Activated CD4-positive, alpha-beta memory T cell treated with anti-CD3 and anti-CD28 coated beads for 36 hours (primary cell): Measurements from ENCODE around the gene MAP3K14. TPM values are rescaled to one million over a fixed set of nuclear protein-coding genes. Genes with fewer than 3 reads are reported as not detected.

Source experiments
- CTCF ChIA-PET: fragments of 350-600 bp; sonication (Branson Sonifier 250); formaldehyde crosslinking; loops from one replicate; lab custom pipeline; 2021; ENCODE audit warnings: antibody characterized with exemption, inconsistent platforms; lab: Charles Lee
- POLR2A ChIA-PET: fragments of 350-600 bp; sonication (Branson Sonifier 250); formaldehyde crosslinking; loops from one replicate; lab custom pipeline; 2021; ENCODE audit warnings: antibody characterized with exemption; lab: Charles Lee
- DNase-seq: peaks from one replicate; pipeline ENCODE4 v3.0.0-alpha.2; 2020
- H3K27ac Mint-ChIP-seq: one replicate; pipeline ENCODE4 v1.8.0; 2021; ENCODE audit warnings: mixed read lengths
- H3K27me3 Mint-ChIP-seq: one replicate; pipeline ENCODE4 v1.8.0; 2021; ENCODE audit warnings: mixed read lengths
- H3K36me3 Mint-ChIP-seq: one replicate; pipeline ENCODE4 v1.8.0; 2021; ENCODE audit warnings: mixed read lengths
- H3K4me1 Mint-ChIP-seq: one replicate; pipeline ENCODE4 v1.8.0; 2021; ENCODE audit warnings: low read depth, mixed read lengths
- H3K4me3 Mint-ChIP-seq: one replicate; pipeline ENCODE4 v1.8.0; 2021; ENCODE audit warnings: mild to moderate bottlenecking, mixed read lengths
- H3K9me3 Mint-ChIP-seq: one replicate; pipeline ENCODE4 v1.8.0; 2021; ENCODE audit warnings: mixed read lengths
- intact Hi-C: fragments of 100-400 bp; cut with micrococcal nuclease; formaldehyde crosslinking; loops from one replicate; pipeline ENCODE4 v1.15.1; 2023
- total RNA-seq, 2 experiments: library from RNA; stranded (reverse); gene quantifications; one replicate each; pipeline ENCODE4 v1.2.3, GENCODE V29; 2021

MAP3K14 gene
- 10 to 100 TPM; 62.9 to 65.0 TPM for total RNA-seq

DNA sequence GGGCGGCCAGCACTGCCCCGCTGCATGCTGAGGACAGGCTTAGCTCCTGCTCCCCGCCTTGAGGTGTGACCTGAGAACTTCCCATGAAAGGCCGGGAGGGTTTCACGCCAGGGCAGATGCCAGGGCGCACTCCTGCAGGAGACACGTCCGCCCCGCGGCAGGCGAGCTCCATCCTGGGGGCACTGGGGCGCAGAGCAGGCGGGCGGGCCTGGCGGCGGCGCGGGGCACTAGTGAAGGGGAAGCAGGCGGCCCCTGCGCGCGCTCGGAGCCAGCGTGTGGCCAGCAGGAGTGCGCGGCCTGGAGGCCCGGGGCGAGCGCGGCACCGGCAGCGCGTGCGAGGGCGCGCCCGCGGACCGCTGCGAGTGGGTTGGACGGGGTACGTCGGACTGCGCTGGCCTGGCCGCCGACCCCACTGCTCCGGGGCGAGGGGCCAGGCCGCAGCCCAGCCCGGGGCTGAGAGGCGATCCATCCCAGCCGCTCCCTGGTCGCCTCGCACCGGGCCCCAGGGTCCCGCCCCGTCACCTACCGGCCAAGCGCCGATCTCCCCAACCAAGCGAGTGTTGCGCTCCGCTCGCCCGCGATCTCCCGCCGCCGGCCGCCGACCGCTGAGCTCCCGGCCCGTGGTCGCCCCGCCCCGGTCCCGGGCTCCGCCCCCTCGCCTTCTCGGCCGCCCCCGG is at the start of gene MAP3K14:
Gene MAP3K14 (minus strand): TSS at position 587 of the 677 bp plus-strand sequence. CDS start 26,275 bp downstream, outside the sequence.
- Mint-ChIP-seq H3K36me3 (peaks cover 40% of the 10 kb centered on the region), H3K9me3 (no peaks in the 10 kb centered on the region), H3K27me3 (no peaks in the 10 kb centered on the region), H3K4me1 (peaks cover 64% of the 10 kb centered on the region), H3K4me3 (peak within 1 kb of the TSS; percentile 93), H3K27ac (peak within 1 kb of the TSS; percentile 97)
- ChIA-PET POLR2A (interaction anchor here (0.6 to 8.5 kb wide), 18 partner anchors 9 to 736 kb away, joined by 3 to 74 read pairs (median 6); partner anchors contain the start of genes FMNL1, HEXIM1, HEXIM2 and NMT1), CTCF (interaction anchor here (0.6 to 4.6 kb wide), 19 partner anchors 10 to 181 kb away, joined by 3 to 33 read pairs (median 5); partner anchors contain the start of gene ACBD4)
- intact Hi-C loops = loop anchor here (1.0 to 5.0 kb wide), 6 partner anchors 9 to 876 kb away; partner anchors contain the start of genes DCAKD, HEXIM1, HEXIM2 and KANSL1
- DNase-seq = peak; percentile 70

DNA sequence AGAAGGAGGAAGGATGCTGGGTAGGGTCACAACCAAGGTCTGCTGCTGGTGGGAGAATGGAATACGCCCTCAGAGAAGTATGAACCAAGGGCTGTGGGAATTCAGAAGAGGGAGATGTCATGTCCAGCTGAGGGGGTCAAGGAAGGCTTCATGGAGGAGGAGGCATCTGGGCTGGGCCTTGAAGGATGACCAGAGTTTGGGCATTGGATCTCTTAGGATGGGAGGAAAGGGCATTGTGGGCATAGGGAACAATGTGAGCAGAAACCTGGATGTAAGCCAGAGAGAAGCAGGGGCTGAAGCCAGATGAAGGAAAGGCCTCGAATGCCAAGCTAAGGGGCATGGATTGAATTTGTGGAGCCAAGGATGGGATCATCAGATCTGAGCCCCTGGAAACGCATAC is 49.2 kb upstream of the MAP3K14 start:
- Mint-ChIP-seq H3K27me3 (peaks cover 16% of the 10 kb centered on the region), H3K4me3 (no peak overlapping the region), H3K27ac (no peak overlapping the region), H3K36me3 (no peaks in the 10 kb centered on the region), H3K9me3 (peaks cover 7% of the 10 kb centered on the region), H3K4me1 (peaks cover 5% of the 10 kb centered on the region)
- intact Hi-C loops = no loop called here
- ChIA-PET POLR2A (no interaction called here), CTCF (interaction anchor here (1.2 to 2.4 kb wide), 3 partner anchors 19 to 95 kb away, joined by 3 to 9 read pairs (median 4); no protein-coding TSS in a partner anchor)
- DNase-seq = no peak

DNA sequence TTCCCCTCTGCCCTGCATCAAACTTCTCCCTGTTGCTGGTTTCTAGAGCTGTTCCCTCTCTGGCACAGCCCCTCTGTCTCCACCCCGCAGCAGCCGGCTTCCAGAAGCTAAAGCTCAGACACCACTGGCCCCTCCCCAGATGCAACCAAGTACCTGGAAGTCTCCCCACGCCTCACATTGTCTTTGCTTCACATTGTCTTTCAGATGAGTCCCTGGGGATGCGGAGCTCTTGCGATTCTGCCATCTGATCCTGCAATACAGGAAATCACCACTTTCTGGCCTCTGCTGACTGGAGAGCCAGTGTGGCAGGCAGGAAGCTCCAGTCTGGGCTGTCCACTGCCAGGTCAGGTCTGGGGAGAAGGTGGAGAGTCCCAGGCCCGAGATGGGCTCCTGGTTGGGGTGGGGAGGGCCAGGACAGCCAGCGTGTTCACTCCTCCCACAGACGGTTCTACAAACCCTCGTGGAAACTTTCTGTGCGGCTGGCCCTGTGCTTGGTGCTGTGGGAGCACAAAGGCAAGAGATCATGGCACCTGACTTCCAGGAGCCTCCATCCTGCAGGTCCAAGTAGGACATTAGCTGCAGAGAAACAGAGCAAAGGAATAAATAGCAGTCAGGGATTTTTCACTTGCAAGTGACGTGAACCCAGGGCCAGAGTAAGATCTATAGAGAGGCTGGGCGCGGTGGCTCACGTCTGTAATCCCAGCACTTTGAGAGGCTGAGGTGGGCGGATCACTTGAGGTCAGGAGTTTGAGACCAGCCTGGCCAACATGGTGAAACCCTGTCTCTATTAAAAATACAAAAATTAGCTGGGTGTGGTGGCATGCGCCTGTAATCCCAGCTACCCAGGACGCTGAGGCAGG is 47.9 kb upstream of the MAP3K14 start:
- Mint-ChIP-seq H3K27ac (no peak overlapping the region), H3K36me3 (no peaks in the 10 kb centered on the region), H3K9me3 (peaks cover 7% of the 10 kb centered on the region), H3K27me3 (peaks cover 16% of the 10 kb centered on the region), H3K4me3 (no peak overlapping the region), H3K4me1 (no peaks in the 10 kb centered on the region)
- POLR2A ChIA-PET = no interaction called here
- CTCF ChIA-PET = interaction anchor here (0.7 to 2.4 kb wide), 3 partner anchors 71 to 88 kb away, joined by 3 to 9 read pairs (median 3); no protein-coding TSS in a partner anchor
- intact Hi-C loops = no loop called here
- DNase-seq = no peak

DNA sequence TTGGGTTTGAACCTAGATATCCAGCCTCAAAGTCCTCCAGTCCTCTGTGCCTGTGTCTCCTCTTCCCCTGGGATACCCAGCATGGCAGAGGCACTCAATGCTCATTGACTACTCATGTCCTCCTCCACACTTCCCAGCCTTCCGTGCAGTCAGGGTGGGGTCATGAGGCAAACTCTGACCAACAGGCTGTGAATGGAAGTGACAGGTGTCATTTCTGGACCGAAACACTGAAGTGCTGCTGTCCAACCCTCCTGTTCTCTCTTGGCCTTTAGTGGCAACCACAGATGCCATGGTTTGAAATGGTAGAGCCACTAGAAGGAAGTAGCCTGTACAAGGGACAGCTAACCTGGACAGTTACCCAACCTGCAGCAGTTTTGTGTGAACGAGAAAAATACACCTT is 46.7 kb upstream of the MAP3K14 start:
- H3K27me3 Mint-ChIP-seq = peaks cover 14% of the 10 kb centered on the region
- H3K4me1 Mint-ChIP-seq = no peaks in the 10 kb centered on the region
- no peaks in the 10 kb centered on the region for H3K36me3 Mint-ChIP-seq
- H3K4me3 Mint-ChIP-seq = no peak overlapping the region
- intact Hi-C loops = no loop called here
- no peak for DNase-seq
- ChIA-PET POLR2A (no interaction called here), CTCF (interaction anchor here (0.9 kb wide), 1 partner anchor 87 kb away, joined by 3 read pairs; no protein-coding TSS in a partner anchor)
- no peak overlapping the region for H3K27ac Mint-ChIP-seq
- peaks cover 7% of the 10 kb centered on the region for H3K9me3 Mint-ChIP-seq

DNA sequence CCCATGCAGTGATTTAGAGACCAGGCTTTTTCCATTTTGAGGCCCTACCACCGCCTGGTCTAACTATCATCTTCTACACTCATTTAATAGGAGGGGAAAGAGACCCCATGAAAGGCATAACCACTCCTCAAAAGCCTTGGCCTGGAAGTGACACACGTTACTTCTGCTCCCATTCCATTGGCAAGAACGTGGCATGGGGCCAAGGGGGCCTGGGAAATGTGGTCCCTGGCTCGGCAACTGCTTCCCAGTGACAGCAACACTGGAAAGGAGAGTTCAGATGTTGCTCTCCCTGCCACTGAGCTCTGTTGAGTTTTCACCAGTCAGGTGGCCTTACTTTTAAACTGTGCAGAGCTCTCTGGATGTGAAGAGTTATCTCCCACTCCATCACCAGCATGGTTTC is 45.2 kb upstream of the MAP3K14 start:
- intact Hi-C loops = no loop called here
- peaks cover 9% of the 10 kb centered on the region for H3K4me1 Mint-ChIP-seq
- CTCF ChIA-PET = no interaction called here
- peaks cover 7% of the 10 kb centered on the region for H3K9me3 Mint-ChIP-seq
- H3K27ac Mint-ChIP-seq = no peak overlapping the region
- H3K27me3 Mint-ChIP-seq = peaks cover 14% of the 10 kb centered on the region
- H3K36me3 Mint-ChIP-seq = no peaks in the 10 kb centered on the region
- POLR2A ChIA-PET = no interaction called here
- H3K4me3 Mint-ChIP-seq = no peak overlapping the region
- no peak for DNase-seq

DNA sequence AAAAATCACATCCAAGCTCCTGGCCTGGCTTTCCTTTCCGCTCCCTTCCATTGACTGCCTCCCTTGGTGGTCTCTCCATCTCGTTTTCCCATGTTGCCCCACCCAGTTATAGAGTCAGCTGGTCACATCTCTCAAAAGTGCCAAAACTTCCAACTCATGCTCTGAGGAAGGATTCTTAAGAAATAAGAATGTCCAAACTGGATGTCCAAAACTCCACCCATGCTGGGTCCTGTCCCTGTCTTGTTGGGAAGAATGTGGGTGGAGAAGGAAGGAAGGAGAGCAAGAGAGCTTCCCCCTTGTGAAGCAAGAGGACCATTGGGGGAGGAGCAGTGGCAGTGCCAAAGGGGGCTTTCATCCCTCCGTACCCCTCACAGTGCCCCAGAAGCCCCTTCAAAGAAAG is 44.6 kb upstream of the MAP3K14 start:
- H3K27me3 Mint-ChIP-seq = peaks cover 14% of the 10 kb centered on the region
- H3K27ac Mint-ChIP-seq = no peak overlapping the region
- no peaks in the 10 kb centered on the region for H3K36me3 Mint-ChIP-seq
- H3K4me3 Mint-ChIP-seq = no peak overlapping the region
- DNase-seq = no peak
- intact Hi-C loops = no loop called here
- ChIA-PET CTCF (interaction anchor here (1.7 kb wide), 1 partner anchor 84 kb away, joined by 6 read pairs; no protein-coding TSS in a partner anchor), POLR2A (no interaction called here)
- peaks cover 14% of the 10 kb centered on the region for H3K4me1 Mint-ChIP-seq
- H3K9me3 Mint-ChIP-seq = peaks cover 7% of the 10 kb centered on the region

DNA sequence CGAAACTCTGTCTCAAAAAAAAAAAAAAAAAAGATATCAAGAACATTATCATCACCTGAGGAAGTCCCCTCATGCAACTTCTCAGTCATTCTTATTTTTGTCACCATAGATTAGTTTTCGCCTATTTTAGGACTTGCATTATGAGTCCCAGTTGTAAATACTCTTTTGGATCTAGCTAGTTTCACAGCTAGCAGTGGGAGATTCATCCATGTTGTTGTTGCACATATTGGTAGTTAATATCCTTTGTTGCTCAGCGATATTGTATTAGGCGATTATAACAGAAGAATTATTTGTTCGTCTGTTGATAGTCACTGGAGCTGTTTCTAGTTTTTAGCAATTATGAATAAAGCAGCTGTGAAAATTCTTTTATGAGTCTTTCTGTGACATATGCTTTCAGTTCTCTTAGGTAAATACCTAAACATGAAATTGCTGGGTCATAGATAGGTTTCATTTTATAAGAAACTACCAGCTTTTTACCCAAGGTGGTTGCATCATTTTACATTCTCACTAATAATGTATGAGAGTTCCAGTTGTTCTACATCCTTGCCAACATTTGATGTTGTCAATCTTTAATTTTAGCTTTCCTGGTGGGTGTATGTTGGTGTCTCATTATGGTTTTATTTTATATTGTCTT is 40.7 kb upstream of the MAP3K14 start:
- ChIA-PET POLR2A (interaction anchor here (0.6 to 2.0 kb wide), 11 partner anchors 11 to 131 kb away, joined by 3 to 12 read pairs (median 4); partner anchors contain the start of gene MAP3K14), CTCF (interaction anchor here (0.7 to 1.6 kb wide), 6 partner anchors 14 to 206 kb away, joined by 3 to 8 read pairs (median 4); no protein-coding TSS in a partner anchor)
- DNase-seq = no peak
- peaks cover under 1% of the 10 kb centered on the region for H3K9me3 Mint-ChIP-seq
- no peak overlapping the region for H3K4me3 Mint-ChIP-seq
- intact Hi-C loops = loop anchor here (1.0 to 2.0 kb wide), 3 partner anchors 37 to 50 kb away; no protein-coding TSS in a partner anchor
- H3K36me3 Mint-ChIP-seq = no peaks in the 10 kb centered on the region
- peaks cover 32% of the 10 kb centered on the region for H3K4me1 Mint-ChIP-seq
- H3K27ac Mint-ChIP-seq = no peak overlapping the region
- H3K27me3 Mint-ChIP-seq = peaks cover 7% of the 10 kb centered on the region

DNA sequence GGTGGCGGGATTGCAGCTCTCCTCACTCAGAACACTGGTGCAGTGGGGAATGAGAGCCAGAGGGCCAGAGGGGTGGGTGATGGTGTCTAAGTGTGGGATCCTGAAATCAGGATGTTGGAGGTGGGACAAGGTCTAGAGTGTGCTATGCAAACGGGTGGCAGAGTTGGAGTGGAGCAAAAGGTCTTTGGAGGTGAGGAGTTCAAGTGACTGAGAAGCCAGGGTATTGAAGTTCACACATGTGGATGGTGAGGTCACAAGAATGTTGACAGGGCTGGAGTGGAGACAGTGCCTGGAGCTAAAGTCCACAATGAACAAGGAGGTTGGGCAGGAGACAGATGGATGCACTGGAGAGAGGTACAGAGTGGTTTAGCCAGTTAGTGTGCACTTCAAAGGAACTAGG is 38.3 kb upstream of the MAP3K14 start:
- no peak for DNase-seq
- no peak overlapping the region for H3K4me3 Mint-ChIP-seq
- no peak overlapping the region for H3K27ac Mint-ChIP-seq
- H3K36me3 Mint-ChIP-seq = no peaks in the 10 kb centered on the region
- H3K9me3 Mint-ChIP-seq = peaks cover 15% of the 10 kb centered on the region
- ChIA-PET CTCF (interaction anchor here (1.1 kb wide), 1 partner anchor 83 kb away, joined by 3 read pairs; no protein-coding TSS in a partner anchor), POLR2A (no interaction called here)
- intact Hi-C loops = no loop called here
- H3K27me3 Mint-ChIP-seq = no peaks in the 10 kb centered on the region
- H3K4me1 Mint-ChIP-seq = peaks cover 38% of the 10 kb centered on the region

DNA sequence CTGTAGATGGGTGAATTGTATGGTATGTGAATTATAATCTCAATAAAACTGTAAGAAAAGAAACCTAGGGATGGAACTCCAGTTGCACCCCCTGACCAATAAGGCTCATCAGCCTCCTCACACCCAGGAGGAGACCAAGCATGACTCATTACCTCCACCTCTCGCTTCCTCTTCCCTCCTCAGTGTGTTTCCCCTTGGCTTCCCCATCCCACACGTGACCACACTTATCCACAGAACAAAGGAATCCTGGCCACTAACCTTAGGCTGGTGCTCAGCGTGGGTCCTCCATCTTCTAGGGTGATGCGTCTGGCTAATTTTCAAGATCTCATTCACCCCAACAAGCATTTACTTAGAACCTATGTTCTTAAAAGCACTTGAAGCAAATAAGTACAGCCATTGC is 36.2 kb upstream of the MAP3K14 start:
- ChIA-PET POLR2A (no interaction called here), CTCF (no interaction called here)
- DNase-seq = peak; percentile 73
- no peaks in the 10 kb centered on the region for H3K27me3 Mint-ChIP-seq
- no peaks in the 10 kb centered on the region for H3K36me3 Mint-ChIP-seq
- no peak overlapping the region for H3K27ac Mint-ChIP-seq
- intact Hi-C loops = no loop called here
- peaks cover 36% of the 10 kb centered on the region for H3K4me1 Mint-ChIP-seq
- H3K4me3 Mint-ChIP-seq = no peak overlapping the region
- H3K9me3 Mint-ChIP-seq = peaks cover 15% of the 10 kb centered on the region

DNA sequence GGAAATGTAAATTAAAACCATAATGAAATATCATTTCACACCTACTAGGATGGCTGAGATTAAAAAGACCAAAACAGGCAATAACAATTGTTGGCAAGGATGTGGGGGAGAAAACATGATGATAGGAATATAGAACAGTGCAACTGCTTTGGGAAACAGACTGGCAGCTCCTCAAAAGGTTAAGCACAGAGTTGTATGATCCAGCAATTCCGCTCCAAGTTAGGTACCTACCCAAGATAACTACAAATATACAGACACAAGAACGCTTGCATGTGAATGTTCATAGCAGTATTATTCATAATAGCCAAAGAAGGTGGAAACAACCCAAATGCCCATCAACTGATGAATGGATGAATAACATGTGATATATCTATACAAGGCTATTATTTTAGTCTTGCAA is 35.0 kb upstream of the MAP3K14 start:
- CTCF ChIA-PET = no interaction called here
- POLR2A ChIA-PET = no interaction called here
- Mint-ChIP-seq H3K9me3 (peaks cover 15% of the 10 kb centered on the region), H3K27me3 (no peaks in the 10 kb centered on the region), H3K27ac (no peak overlapping the region), H3K4me1 (peaks cover 28% of the 10 kb centered on the region), H3K4me3 (no peak overlapping the region), H3K36me3 (no peaks in the 10 kb centered on the region)
- intact Hi-C loops = no loop called here
- no peak for DNase-seq

DNA sequence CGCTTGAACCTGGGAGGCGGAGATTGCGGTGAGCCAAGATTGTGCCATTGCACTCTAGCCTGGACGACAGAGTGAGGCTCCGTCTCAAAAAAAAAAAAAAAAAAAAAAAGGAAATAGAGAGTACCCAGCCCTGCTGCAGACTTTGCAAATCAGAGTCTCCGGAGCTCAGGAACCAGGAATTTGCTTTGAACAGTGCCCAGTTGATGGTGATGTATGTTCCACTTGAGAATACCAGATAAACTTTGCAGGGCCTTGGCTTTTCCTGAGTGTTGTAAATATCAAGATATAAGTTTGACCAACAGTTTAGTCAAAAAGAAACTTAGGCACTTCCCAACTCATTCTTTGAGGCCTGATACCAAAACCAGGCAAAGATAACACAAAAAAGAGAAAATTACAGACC is 30.6 kb upstream of the MAP3K14 start:
- DNase-seq = no peak
- POLR2A ChIA-PET = no interaction called here
- Mint-ChIP-seq H3K4me3 (no peak overlapping the region), H3K4me1 (peaks cover 10% of the 10 kb centered on the region), H3K27ac (no peak overlapping the region), H3K36me3 (no peaks in the 10 kb centered on the region), H3K27me3 (no peaks in the 10 kb centered on the region), H3K9me3 (peaks cover 15% of the 10 kb centered on the region)
- intact Hi-C loops = no loop called here
- CTCF ChIA-PET = no interaction called here
